GM12874 (cell line): ENCODE measurements around the gene NTM.

Source experiments
- CTCF ChIP-seq: IDR thresholded peaks from 2 replicates; pipeline ENCODE4 v1.5.1; 2011; ENCODE audit warnings: low read depth, mild to moderate bottlenecking, control low read depth, low read length, moderate library complexity; ENCODE audit not compliant: insufficient read depth

Gene NTM

GRCh38 chr11:132314911-132315455 is 944.6 kb downstream of the NTM start:
- no peak for TF ChIP-seq CTCF

GRCh38 chr11:132315696-132316095 is 945.3 kb downstream of the NTM start:
- TF ChIP-seq CTCF = no peak

- TF ChIP-seq CTCF = no peak
Measured at GRCh38 chr11:132318421-132319157, 948.2 kb downstream of the NTM start.

- no peak for TF ChIP-seq CTCF
Measured at GRCh38 chr11:132330515-132330914, 960.1 kb downstream of the NTM start.

DNA sequence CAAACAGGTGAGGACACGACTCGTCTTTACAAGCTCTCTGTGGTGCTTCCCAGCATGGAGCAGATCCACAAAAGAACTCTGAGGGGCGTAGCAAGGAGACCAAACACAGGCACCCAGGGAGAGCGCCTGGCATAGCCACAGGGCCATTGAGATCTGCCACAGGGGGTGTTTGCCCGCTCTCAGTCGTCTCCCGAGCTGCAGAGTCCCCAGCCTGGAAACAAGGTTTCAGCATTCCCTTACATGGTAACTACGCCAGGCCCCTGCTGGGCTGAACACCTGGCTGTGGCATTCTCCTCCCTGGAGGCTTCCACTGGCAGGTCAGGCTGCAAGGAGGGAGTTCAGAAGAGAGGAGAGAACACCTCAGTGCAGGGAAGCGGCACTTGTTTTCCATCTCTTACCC is 962.1 kb downstream of the NTM start:
- TF ChIP-seq CTCF = no peak

DNA sequence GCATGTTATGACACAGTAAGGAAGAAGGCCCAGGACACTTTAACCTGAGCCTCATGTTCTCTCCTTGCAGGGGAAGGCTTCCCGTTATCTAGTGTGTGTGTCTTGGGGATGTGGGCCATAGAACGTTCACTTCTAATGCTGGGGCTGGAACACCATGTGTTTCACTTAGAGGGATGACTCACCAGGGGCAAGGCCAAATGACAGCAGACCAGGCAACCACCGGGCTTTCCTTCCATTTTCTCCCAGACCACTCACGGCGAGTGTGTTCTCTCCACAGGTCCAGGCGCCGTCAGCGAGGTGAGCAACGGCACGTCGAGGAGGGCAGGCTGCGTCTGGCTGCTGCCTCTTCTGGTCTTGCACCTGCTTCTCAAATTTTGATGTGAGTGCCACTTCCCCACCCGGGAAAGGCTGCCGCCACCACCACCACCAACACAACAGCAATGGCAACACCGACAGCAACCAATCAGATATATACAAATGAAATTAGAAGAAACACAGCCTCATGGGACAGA is 964.4 kb downstream of the NTM start:
- TF ChIP-seq CTCF = no peak

- TF ChIP-seq CTCF = no peak
Measured at GRCh38 chr11:132335311-132335710, 964.9 kb downstream of the NTM start.
